Measurements from ENCODE around the gene TIE1. TPM values are rescaled to one million over a fixed set of nuclear protein-coding genes. Genes with fewer than 3 reads are reported as not detected.

Gene TIE1
- total and polyA plus RNA-seq, 9 of the 15 experiments (the other 6 are each of a cell fraction or from before 2014, with no cell fraction given) = 0.07 to 0.49 (median 0.14) TPM; not detected in 4

GRCh38 chr1:43292216-43292615 is 8.6 kb upstream of the TIE1 start:
- CTCF ChIA-PET (ENCODE audit: low intra/inter-chr PET ratio) = no interaction called here
- H3K4me3 ChIP-seq = no peak overlapping the region
- no peaks in the 10 kb centered on the region for H3K9me3 ChIP-seq (replicated peaks; ENCODE audit: control insufficient read depth, insufficient read depth, low read depth, low read length)
- H3K4me1 ChIP-seq (replicated peaks in 1 of 2; ENCODE audit: control insufficient read depth in 2 of 2, insufficient read depth in 2 of 2, low read length in 2 of 2) = 0 out of 5 replicates have a peak, but pooled peaks cover 0 to 3% of the 10 kb centered on the region in 2 experiments
- in situ Hi-C loops (cut with MboI) = no loop called here
- peaks cover 6% of the 10 kb centered on the region for H4K20me1 ChIP-seq (replicated peaks; ENCODE audit: control insufficient read depth, insufficient read depth, low read length)
- POLR2A ChIA-PET = interaction anchor here (0.6 to 1.2 kb wide), 4 partner anchors 13 to 67 kb away, joined by 3 to 4 read pairs (median 4); partner anchors contain the start of gene CDC20
- H2AFZ ChIP-seq (ENCODE audit: low read depth, low read length) = no peak overlapping the region
- BruUV-seq (replicated peaks) = no TSS peak
- DNase-seq (ENCODE audit: extremely low read depth in 1 of 4, low spot score in 3 of 4) = no peak
- H3K27me3 ChIP-seq (ENCODE audit: control insufficient read depth in 2 of 2, insufficient read depth in 2 of 2, low read length in 2 of 2) = peaks cover 53 to 57% of the 10 kb centered on the region in 2 experiments
- H3K79me2 ChIP-seq (ENCODE audit: control insufficient read depth, insufficient read depth, low read length) = no peaks in the 10 kb centered on the region
- H3K27ac ChIP-seq (ENCODE audit: extremely low read depth, low read depth, low read length) = no peak overlapping the region
- intact Hi-C loops (cut with micrococcal nuclease) = no loop called here
- H3K9me1 ChIP-seq (ENCODE audit: control insufficient read depth, insufficient read depth, low read length) = no peaks in the 10 kb centered on the region
- no peak overlapping the region for H3K4me2 ChIP-seq (ENCODE audit: insufficient read depth, low read length)
- 7% methylated on average over 7 of the region's 7 CpGs for WGBS (ENCODE audit: insufficient coverage, low coverage, missing lambda C conversion rate)
- no peaks in the 10 kb centered on the region for H3K36me3 ChIP-seq (ENCODE audit: control insufficient read depth, insufficient read depth, low read length)
- no peak for FAIRE-seq
- ATAC-seq = no peak
- no peak overlapping the region for H3K9ac ChIP-seq (ENCODE audit: insufficient read depth in 1 of 2, low read depth in 2 of 2, low read length in 2 of 2)
- no peak for TF ChIP-seq BRCA1 (IDR thresholded peaks at IDR 0.05)
- no peak for TF ChIP-seq BRCA1 (CRISPR knock-in tag; IDR thresholded peaks at IDR 0.05)
- no peak for TF ChIP-seq CREB3L1 (IDR thresholded peaks at IDR 0.05; ENCODE audit: borderline replicate concordance, low read depth)
- TF ChIP-seq ZNF644 (tag; IDR thresholded peaks at IDR 0.05; ENCODE audit: low read depth) = no peak
- TF ChIP-seq SREBF2 (CRISPR knock-in tag; IDR thresholded peaks at IDR 0.05) = no peak
- TF ChIP-seq NFE2L1 (tag; IDR thresholded peaks at IDR 0.05; ENCODE audit: borderline replicate concordance, low read depth) = no peak
- no peak for TF ChIP-seq RREB1 (CRISPR knock-in tag; IDR thresholded peaks at IDR 0.05)
- TF ChIP-seq ZBTB49 (CRISPR knock-in tag; IDR thresholded peaks at IDR 0.05; ENCODE audit: borderline replicate concordance) = no peak
- TF ChIP-seq MYBL2 (IDR thresholded peaks at IDR 0.05; ENCODE audit: low read depth) = no peak
- TF ChIP-seq MYBL2 (CRISPR knock-in tag; IDR thresholded peaks at IDR 0.05; ENCODE audit: borderline replicate concordance) = no peak
- no peak for TF ChIP-seq ZBTB8A (IDR thresholded peaks at IDR 0.05; ENCODE audit: partially characterized antibody)
